Fibroblast of pulmonary artery (primary cell): Measurements from ENCODE around the gene ITPR3.

Experiments
- DNase-seq: peaks from one replicate; pipeline ENCODE4 v3.0.0-alpha.2; 2010; ENCODE audit warnings: low read depth
- H3K4me3 ChIP-seq: replicated peaks from 2 replicates; pipeline ENCODE4 v1.5.1; 2011; ENCODE audit warnings: low read depth, mild to moderate bottlenecking, control low read depth, low read length, moderate library complexity
- TF ChIP-seq, protein P1 (sequence below): IDR thresholded peaks from 2 replicates; pipeline ENCODE4 v1.5.1; 2011; ENCODE audit warnings: mild to moderate bottlenecking, control low read depth, low read length, inconsistent platforms; ENCODE audit errors: missing control alignments

The ITPR3 gene

GRCh38 chr6:33578588-33579011 lies 42.5 kb upstream of the ITPR3 start:
- TF ChIP-seq, protein P1, sequence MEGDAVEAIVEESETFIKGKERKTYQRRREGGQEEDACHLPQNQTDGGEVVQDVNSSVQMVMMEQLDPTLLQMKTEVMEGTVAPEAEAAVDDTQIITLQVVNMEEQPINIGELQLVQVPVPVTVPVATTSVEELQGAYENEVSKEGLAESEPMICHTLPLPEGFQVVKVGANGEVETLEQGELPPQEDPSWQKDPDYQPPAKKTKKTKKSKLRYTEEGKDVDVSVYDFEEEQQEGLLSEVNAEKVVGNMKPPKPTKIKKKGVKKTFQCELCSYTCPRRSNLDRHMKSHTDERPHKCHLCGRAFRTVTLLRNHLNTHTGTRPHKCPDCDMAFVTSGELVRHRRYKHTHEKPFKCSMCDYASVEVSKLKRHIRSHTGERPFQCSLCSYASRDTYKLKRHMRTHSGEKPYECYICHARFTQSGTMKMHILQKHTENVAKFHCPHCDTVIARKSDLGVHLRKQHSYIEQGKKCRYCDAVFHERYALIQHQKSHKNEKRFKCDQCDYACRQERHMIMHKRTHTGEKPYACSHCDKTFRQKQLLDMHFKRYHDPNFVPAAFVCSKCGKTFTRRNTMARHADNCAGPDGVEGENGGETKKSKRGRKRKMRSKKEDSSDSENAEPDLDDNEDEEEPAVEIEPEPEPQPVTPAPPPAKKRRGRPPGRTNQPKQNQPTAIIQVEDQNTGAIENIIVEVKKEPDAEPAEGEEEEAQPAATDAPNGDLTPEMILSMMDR, result no peak
- DNase-seq, result no peak
- peak overlapping the region; percentile 89 for H3K4me3 ChIP-seq

GRCh38 chr6:33579828-33580714 lies 41.1 kb upstream of the ITPR3 start, which contains the start of gene BAK1:
Gene BAK1 (minus strand): TSS chr6:33580276. CDS start chr6:33577604, 2,672 bp downstream.
- peak within 1 kb of the TSS; percentile 89 for H3K4me3 ChIP-seq
- DNase-seq, result peak; percentile 88
- TF ChIP-seq, protein P1, result peak; percentile 51

- TF ChIP-seq, protein P1, result no peak
- DNase-seq, result no peak
- no peak overlapping the region for H3K4me3 ChIP-seq
These were observed 39.9 kb upstream of the ITPR3 start for GRCh38 chr6:33581186-33581585.

GRCh38 chr6:33583591-33584155 lies 37.4 kb upstream of the ITPR3 start:
- H3K4me3 ChIP-seq, result no peak overlapping the region
- TF ChIP-seq, protein P1, result peak; percentile 32

GRCh38 chr6:33584700-33585402 lies 36.3 kb upstream of the ITPR3 start:
- DNase-seq, result no peak
- TF ChIP-seq, protein P1, result no peak
- H3K4me3 ChIP-seq, result no peak overlapping the region

More at GRCh38 chr6:33583591-33584155, 37.4 kb upstream of the ITPR3 start:
- no peak for DNase-seq

- H3K4me3 ChIP-seq, result no peak overlapping the region
- DNase-seq, result peak; percentile 79
- TF ChIP-seq, protein P1, result peak; percentile 97
These were observed 35.6 kb upstream of the ITPR3 start for GRCh38 chr6:33585403-33586107.
